Kidney epithelial cell (primary cell): Measurements from ENCODE around the gene CEP43. TPM values are rescaled to one million over a fixed set of nuclear protein-coding genes. Genes with fewer than 3 reads are reported as not detected.
A peak's percentile ranks its signal among the peaks of the same experiment; 100 is the strongest.

ENCODE experiments used
- DNase-seq: peaks from one replicate; pipeline ENCODE4 v3.0.0-alpha.2; 2010; ENCODE audit warnings: low read depth
- H3K27me3 ChIP-seq: 2 replicates; pipeline ENCODE4 v1.6.0; 2011; ENCODE audit warnings: low read length; ENCODE audit not compliant: control insufficient read depth, insufficient read depth
- H3K36me3 ChIP-seq: 2 replicates; pipeline ENCODE4 v1.5.1; 2011; ENCODE audit warnings: low read length; ENCODE audit not compliant: control insufficient read depth, insufficient read depth
- H3K4me3 ChIP-seq: 2 replicates; pipeline ENCODE4 v1.5.1; 2011; ENCODE audit warnings: low read depth, mild to moderate bottlenecking, control low read depth, low read length
- total RNA-seq: library from RNA; depleted of rRNA; stranded (reverse); fragments of >200 nt; gene quantifications from 2 replicates; pipeline ENCODE4 v1.2.3, GENCODE V29; 2015
- TF ChIP-seq, protein P1 (sequence below): IDR thresholded peaks from 2 replicates; pipeline ENCODE4 v1.5.1; 2011; ENCODE audit warnings: mild to moderate bottlenecking, moderate library complexity, low read length, control low read depth, inconsistent platforms; ENCODE audit not compliant: insufficient read depth, poor library complexity, severe bottlenecking

Gene CEP43
- total RNA-seq, 1 donor from 2014 or later: 13.8 TPM

- H3K27me3 ChIP-seq: no peaks in the 10 kb centered on the region
- TF ChIP-seq, protein P1, sequence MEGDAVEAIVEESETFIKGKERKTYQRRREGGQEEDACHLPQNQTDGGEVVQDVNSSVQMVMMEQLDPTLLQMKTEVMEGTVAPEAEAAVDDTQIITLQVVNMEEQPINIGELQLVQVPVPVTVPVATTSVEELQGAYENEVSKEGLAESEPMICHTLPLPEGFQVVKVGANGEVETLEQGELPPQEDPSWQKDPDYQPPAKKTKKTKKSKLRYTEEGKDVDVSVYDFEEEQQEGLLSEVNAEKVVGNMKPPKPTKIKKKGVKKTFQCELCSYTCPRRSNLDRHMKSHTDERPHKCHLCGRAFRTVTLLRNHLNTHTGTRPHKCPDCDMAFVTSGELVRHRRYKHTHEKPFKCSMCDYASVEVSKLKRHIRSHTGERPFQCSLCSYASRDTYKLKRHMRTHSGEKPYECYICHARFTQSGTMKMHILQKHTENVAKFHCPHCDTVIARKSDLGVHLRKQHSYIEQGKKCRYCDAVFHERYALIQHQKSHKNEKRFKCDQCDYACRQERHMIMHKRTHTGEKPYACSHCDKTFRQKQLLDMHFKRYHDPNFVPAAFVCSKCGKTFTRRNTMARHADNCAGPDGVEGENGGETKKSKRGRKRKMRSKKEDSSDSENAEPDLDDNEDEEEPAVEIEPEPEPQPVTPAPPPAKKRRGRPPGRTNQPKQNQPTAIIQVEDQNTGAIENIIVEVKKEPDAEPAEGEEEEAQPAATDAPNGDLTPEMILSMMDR: no peak
- H3K4me3 ChIP-seq: peak within 1 kb of the TSS; percentile 65
- no peaks in the 10 kb centered on the region for H3K36me3 ChIP-seq
- peak; percentile 34 for DNase-seq
Measured at GRCh38 chr6:166956444-166957086, 42.6 kb upstream of the CEP43 start, which contains the start of gene RNASET2. Gene RNASET2 (minus strand): TSS chr6:166956550. CDS start chr6:166956182, 368 bp downstream.

- H3K27me3 ChIP-seq: no peaks in the 10 kb centered on the region
- no peak for DNase-seq
- TF ChIP-seq, protein P1: peak; percentile 5
- no peaks in the 10 kb centered on the region for H3K36me3 ChIP-seq
- peak overlapping the region; percentile 65 for H3K4me3 ChIP-seq
Measured at GRCh38 chr6:166957087-166957804, 42.0 kb upstream of the CEP43 start.

GRCh38 chr6:166957805-166958076 lies 41.5 kb upstream of the CEP43 start:
- DNase-seq: no peak
- H3K4me3 ChIP-seq: no peak overlapping the region
- no peaks in the 10 kb centered on the region for H3K36me3 ChIP-seq
- TF ChIP-seq, protein P1: no peak
- H3K27me3 ChIP-seq: no peaks in the 10 kb centered on the region

- Histone ChIP-seq H3K36me3 (no peaks in the 10 kb centered on the region), H3K4me3 (no peak overlapping the region), H3K27me3 (no peaks in the 10 kb centered on the region)
- DNase-seq: no peak
- TF ChIP-seq, protein P1: no peak
Measured at GRCh38 chr6:166958926-166959861, 40.0 kb upstream of the CEP43 start.

- no peak for DNase-seq
- TF ChIP-seq, protein P1: no peak
- H3K27me3 ChIP-seq: no peaks in the 10 kb centered on the region
- no peaks in the 10 kb centered on the region for H3K36me3 ChIP-seq
- no peak overlapping the region for H3K4me3 ChIP-seq
Measured at GRCh38 chr6:166959911-166960608, 39.1 kb upstream of the CEP43 start.
